Measurements from ENCODE around the gene CFAP20. TPM values are rescaled to one million over a fixed set of nuclear protein-coding genes. Genes with fewer than 3 reads are reported as not detected.
"Not testable (repeated sequence)": the region's sequence is repeated elsewhere in the genome, so short reads cannot be mapped to it uniquely, and the experiment has no call there.

CFAP20 gene
- total RNA-seq, 1 donor from 2014 or later = 41.7 TPM

GRCh38 chr16:58082381-58082780 lies 46.8 kb downstream of the CFAP20 start:
- H3K4me1 Mint-ChIP-seq (ENCODE audit: unreplicated experiment) = no peaks in the 10 kb centered on the region
- H3K36me3 Mint-ChIP-seq = no peaks in the 10 kb centered on the region
- H3K9me3 Mint-ChIP-seq = peaks cover 4% of the 10 kb centered on the region
- no peaks in the 10 kb centered on the region for H3K27me3 Mint-ChIP-seq
- TF ChIP-seq CTCF (conservative IDR thresholded peaks at IDR 0.05) = no peak
- H3K27ac Mint-ChIP-seq = no peak overlapping the region
- DNase-seq (ENCODE audit: extremely low spot score, unreplicated experiment) = no peak
- H3K4me3 Mint-ChIP-seq = no peak overlapping the region

GRCh38 chr16:58080657-58081056 lies 48.5 kb downstream of the CFAP20 start:
- not testable (repeated sequence) for H3K4me1 Mint-ChIP-seq (ENCODE audit: unreplicated experiment); H3K27ac Mint-ChIP-seq; H3K27me3 Mint-ChIP-seq; H3K4me3 Mint-ChIP-seq; H3K36me3 Mint-ChIP-seq; DNase-seq (ENCODE audit: extremely low spot score, unreplicated experiment)
- H3K9me3 Mint-ChIP-seq = peaks cover 11% of the 10 kb centered on the region

- Mint-ChIP-seq H3K27ac (no peak overlapping the region), H3K27me3 (no peaks in the 10 kb centered on the region), H3K9me3 (peaks cover 11% of the 10 kb centered on the region), H3K36me3 (no peaks in the 10 kb centered on the region), H3K4me3 (no peak overlapping the region), H3K4me1 (ENCODE audit: unreplicated experiment) (no peaks in the 10 kb centered on the region)
- TF ChIP-seq CTCF (conservative IDR thresholded peaks at IDR 0.05) = no peak
- DNase-seq (ENCODE audit: extremely low spot score, unreplicated experiment) = no peak
These were observed 51.4 kb downstream of the CFAP20 start for GRCh38 chr16:58077796-58078195.

GRCh38 chr16:58076514-58076913 lies 52.7 kb downstream of the CFAP20 start:
- H3K9me3 Mint-ChIP-seq = peaks cover 16% of the 10 kb centered on the region
- H3K27ac Mint-ChIP-seq = no peak overlapping the region
- H3K4me1 Mint-ChIP-seq (ENCODE audit: unreplicated experiment) = no peaks in the 10 kb centered on the region
- no peaks in the 10 kb centered on the region for H3K27me3 Mint-ChIP-seq
- no peaks in the 10 kb centered on the region for H3K36me3 Mint-ChIP-seq
- no peak for TF ChIP-seq CTCF (conservative IDR thresholded peaks at IDR 0.05)
- H3K4me3 Mint-ChIP-seq = no peak overlapping the region
- no peak for DNase-seq (ENCODE audit: extremely low spot score, unreplicated experiment)

GRCh38 chr16:58074657-58075056 lies 54.5 kb downstream of the CFAP20 start:
- TF ChIP-seq CTCF (conservative IDR thresholded peaks at IDR 0.05) = no peak
- H3K36me3 Mint-ChIP-seq = no peaks in the 10 kb centered on the region
- peaks cover 17% of the 10 kb centered on the region for H3K9me3 Mint-ChIP-seq
- no peak overlapping the region for H3K4me3 Mint-ChIP-seq
- no peaks in the 10 kb centered on the region for H3K27me3 Mint-ChIP-seq
- no peak for DNase-seq (ENCODE audit: extremely low spot score, unreplicated experiment)
- no peaks in the 10 kb centered on the region for H3K4me1 Mint-ChIP-seq (ENCODE audit: unreplicated experiment)
- no peak overlapping the region for H3K27ac Mint-ChIP-seq

- H3K9me3 Mint-ChIP-seq = peaks cover 17% of the 10 kb centered on the region
- not testable (repeated sequence) for H3K4me1 Mint-ChIP-seq (ENCODE audit: unreplicated experiment); H3K27ac Mint-ChIP-seq; H3K4me3 Mint-ChIP-seq; H3K27me3 Mint-ChIP-seq; H3K36me3 Mint-ChIP-seq; DNase-seq (ENCODE audit: extremely low spot score, unreplicated experiment)
These were observed 56.1 kb downstream of the CFAP20 start for GRCh38 chr16:58073086-58073485.

GRCh38 chr16:58072134-58072533 lies 57.0 kb downstream of the CFAP20 start:
- not testable (repeated sequence) for H3K36me3 Mint-ChIP-seq; H3K4me3 Mint-ChIP-seq; H3K27ac Mint-ChIP-seq; DNase-seq (ENCODE audit: extremely low spot score, unreplicated experiment); H3K27me3 Mint-ChIP-seq; H3K4me1 Mint-ChIP-seq (ENCODE audit: unreplicated experiment)
- H3K9me3 Mint-ChIP-seq = peaks cover 12% of the 10 kb centered on the region
